WTC11 (cell line): ENCODE measurements around the gene ADAD2.

Source experiments
- ATF3 ChIP-seq: sonication (generic); formaldehyde crosslinking; conservative IDR thresholded peaks from 2 replicates; pipeline ENCODE4 v1.8.1; 2022; ENCODE audit warnings: mild to moderate bottlenecking, missing genetic modification reagents
- CREB1 ChIP-seq: sonication (generic); formaldehyde crosslinking; IDR thresholded peaks from 2 replicates; pipeline ENCODE4 v1.8.0; 2023; ENCODE audit warnings: mild to moderate bottlenecking, missing genetic modification reagents
- E2F4 ChIP-seq: sonication (generic); formaldehyde crosslinking; IDR thresholded peaks from 2 replicates; pipeline ENCODE4 v1.8.1; 2022; ENCODE audit warnings: low read depth, mild to moderate bottlenecking, moderate library complexity, missing genetic modification reagents, borderline replicate concordance
- JUN ChIP-seq: sonication (generic); formaldehyde crosslinking; IDR thresholded peaks from 2 replicates; pipeline ENCODE4 v1.8.0; 2023; ENCODE audit warnings: mild to moderate bottlenecking, missing genetic modification reagents
- NFE2L1 ChIP-seq: sonication (generic); formaldehyde crosslinking; IDR thresholded peaks from 2 replicates; pipeline ENCODE4 v1.8.1; 2023; ENCODE audit warnings: missing genetic modification reagents
- NR3C1 ChIP-seq: sonication (generic); formaldehyde crosslinking; conservative IDR thresholded peaks from 2 replicates; pipeline ENCODE4 v1.8.1; 2023; ENCODE audit warnings: low read depth, mild to moderate bottlenecking, missing genetic modification reagents
- SOX15 ChIP-seq: fragments of 250-450 bp; sonication (Bioruptor Pico); IDR thresholded peaks from 2 replicates; pipeline ENCODE4 v1.9.0; 2021; ENCODE audit warnings: mild to moderate bottlenecking
- SP1 ChIP-seq: sonication (generic); formaldehyde crosslinking; conservative IDR thresholded peaks from 2 replicates; pipeline ENCODE4 v1.8.1; 2022; ENCODE audit warnings: missing genetic modification reagents
- ZNF121 ChIP-seq: sonication (generic); formaldehyde crosslinking; IDR thresholded peaks from 2 replicates; pipeline ENCODE4 v1.8.0; 2023; ENCODE audit warnings: missing genetic modification reagents
- TF ChIP-seq, protein P1 (sequence below): sonication (generic); formaldehyde crosslinking; IDR thresholded peaks from 2 replicates; pipeline ENCODE4 v1.8.0; 2022; ENCODE audit warnings: mild to moderate bottlenecking, missing genetic modification reagents
- TF ChIP-seq, protein P2 (sequence below): fragments of 200-600 bp; IDR thresholded peaks from 2 replicates; pipeline ENCODE4 v1.8.0; 2022; ENCODE audit warnings: antibody characterized with exemption

- TF ChIP-seq ATF3 (CRISPR knock-in tag), result no peak
- TF ChIP-seq, protein P1, sequence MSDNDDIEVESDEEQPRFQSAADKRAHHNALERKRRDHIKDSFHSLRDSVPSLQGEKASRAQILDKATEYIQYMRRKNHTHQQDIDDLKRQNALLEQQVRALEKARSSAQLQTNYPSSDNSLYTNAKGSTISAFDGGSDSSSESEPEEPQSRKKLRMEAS (CRISPR knock-in tag), result no peak
- TF ChIP-seq, protein P2, sequence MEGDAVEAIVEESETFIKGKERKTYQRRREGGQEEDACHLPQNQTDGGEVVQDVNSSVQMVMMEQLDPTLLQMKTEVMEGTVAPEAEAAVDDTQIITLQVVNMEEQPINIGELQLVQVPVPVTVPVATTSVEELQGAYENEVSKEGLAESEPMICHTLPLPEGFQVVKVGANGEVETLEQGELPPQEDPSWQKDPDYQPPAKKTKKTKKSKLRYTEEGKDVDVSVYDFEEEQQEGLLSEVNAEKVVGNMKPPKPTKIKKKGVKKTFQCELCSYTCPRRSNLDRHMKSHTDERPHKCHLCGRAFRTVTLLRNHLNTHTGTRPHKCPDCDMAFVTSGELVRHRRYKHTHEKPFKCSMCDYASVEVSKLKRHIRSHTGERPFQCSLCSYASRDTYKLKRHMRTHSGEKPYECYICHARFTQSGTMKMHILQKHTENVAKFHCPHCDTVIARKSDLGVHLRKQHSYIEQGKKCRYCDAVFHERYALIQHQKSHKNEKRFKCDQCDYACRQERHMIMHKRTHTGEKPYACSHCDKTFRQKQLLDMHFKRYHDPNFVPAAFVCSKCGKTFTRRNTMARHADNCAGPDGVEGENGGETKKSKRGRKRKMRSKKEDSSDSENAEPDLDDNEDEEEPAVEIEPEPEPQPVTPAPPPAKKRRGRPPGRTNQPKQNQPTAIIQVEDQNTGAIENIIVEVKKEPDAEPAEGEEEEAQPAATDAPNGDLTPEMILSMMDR, result no peak
- TF ChIP-seq E2F4 (CRISPR knock-in tag), result no peak
- TF ChIP-seq ZNF121 (CRISPR knock-in tag), result no peak
- no peak for TF ChIP-seq SOX15 (CRISPR knock-in tag)
- no peak for TF ChIP-seq CREB1 (CRISPR knock-in tag)
- TF ChIP-seq JUN (CRISPR knock-in tag), result no peak
- no peak for TF ChIP-seq NFE2L1 (CRISPR knock-in tag)
- no peak for TF ChIP-seq SP1 (CRISPR knock-in tag)
- no peak for TF ChIP-seq NR3C1 (CRISPR knock-in tag)
Measured at GRCh38 chr16:84225571-84225970, 34.6 kb downstream of the ADAD2 start.
